ENCODE data around the gene MYBPHL. TPM values are rescaled to one million over a fixed set of nuclear protein-coding genes. Genes with fewer than 3 reads are reported as not detected.

MYBPHL gene
- total RNA-seq, 4 donors from 2014 or later: 0.46 TPM; not detected in 3

DNA sequence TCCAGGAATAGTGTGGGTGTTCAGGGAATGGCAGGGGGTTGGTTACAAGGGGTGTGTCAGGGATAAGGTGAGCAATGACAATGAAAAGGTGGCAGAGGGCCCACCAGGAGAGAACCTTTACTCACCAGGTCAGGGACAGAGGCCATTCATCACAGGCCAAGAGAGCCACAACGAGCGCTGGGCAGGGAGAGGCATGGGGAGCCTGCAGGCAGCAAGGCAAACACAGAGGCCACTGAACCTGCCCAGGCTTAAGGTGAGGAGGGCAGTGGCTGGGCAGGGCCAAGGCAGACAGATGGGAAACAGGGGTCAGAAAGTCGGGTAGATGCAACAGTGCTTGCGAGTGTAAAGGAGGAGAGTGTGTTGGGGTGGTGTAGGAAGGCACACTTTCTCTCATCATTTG, 28.3 kb upstream of the MYBPHL start:
- WGBS, 2 donors (ENCODE audit: low coverage in 1 of 2): 68 to 83% methylated on average over 3 to 4 of the region's 4 CpGs
- no peak overlapping the region for H3K4me3 ChIP-seq
- TF ChIP-seq EP300 (IDR thresholded peaks at IDR 0.05): no peak
- no peak for TF ChIP-seq POLR2AphosphoS5 (IDR thresholded peaks at IDR 0.05)
- no peak for TF ChIP-seq POLR2A (IDR thresholded peaks at IDR 0.05)
- no peak for TF ChIP-seq CTCF (IDR thresholded peaks at IDR 0.05)
- peaks cover 0 to 21% (median 0%) of the 10 kb centered on the region in 3 donors for H3K9me3 ChIP-seq
- no peak for ATAC-seq
- peaks cover 3 to 100% of the 10 kb centered on the region in 2 donors for H3K36me3 ChIP-seq
- H3K27ac ChIP-seq: no peak overlapping the region
- no peaks in the 10 kb centered on the region for H3K4me1 ChIP-seq
- no peaks in the 10 kb centered on the region for H3K27me3 ChIP-seq

GRCh38 chr1:109331113-109331512, 24.3 kb upstream of the MYBPHL start:
- Histone ChIP-seq H3K4me3 (no peak overlapping the region), H3K9me3 (peaks cover 0 to 21% (median 0%) of the 10 kb centered on the region in 3 donors), H3K27ac (no peak overlapping the region), H3K36me3 (peaks cover 9 to 97% of the 10 kb centered on the region in 2 donors), H3K4me1 (no peaks in the 10 kb centered on the region), H3K27me3 (no peaks in the 10 kb centered on the region)
- ATAC-seq: no peak
- TF ChIP-seq EP300 (IDR thresholded peaks at IDR 0.05) (no peak), POLR2AphosphoS5 (IDR thresholded peaks at IDR 0.05) (no peak), CTCF (IDR thresholded peaks at IDR 0.05) (no peak), POLR2A (IDR thresholded peaks at IDR 0.05) (no peak)

- ATAC-seq: no peak
- Histone ChIP-seq H3K9me3 (peaks cover 0 to 15% (median 0%) of the 10 kb centered on the region in 3 donors), H3K27ac (no peak overlapping the region), H3K27me3 (no peaks in the 10 kb centered on the region), H3K4me1 (no peaks in the 10 kb centered on the region), H3K36me3 (peaks cover 20 to 97% of the 10 kb centered on the region in 2 donors), H3K4me3 (no peak overlapping the region)
- whole genome bisulfite sequencing, 2 donors (ENCODE audit: low coverage in 1 of 2): 63 to 66% methylated on average over 5 of the region's 5 CpGs
- TF ChIP-seq POLR2AphosphoS5 (IDR thresholded peaks at IDR 0.05) (no peak), POLR2A (IDR thresholded peaks at IDR 0.05) (no peak), EP300 (IDR thresholded peaks at IDR 0.05) (no peak), CTCF (IDR thresholded peaks at IDR 0.05) (no peak)
Observed at GRCh38 chr1:109327285-109327684, 20.5 kb upstream of the MYBPHL start.

GRCh38 chr1:109322974-109323373, 16.2 kb upstream of the MYBPHL start:
- ATAC-seq: no peak
- Histone ChIP-seq H3K4me3 (no peak overlapping the region), H3K27ac (no peak overlapping the region), H3K4me1 (no peaks in the 10 kb centered on the region), H3K9me3 (no peaks in the 10 kb centered on the region), H3K36me3 (peaks cover 17 to 97% of the 10 kb centered on the region in 2 donors), H3K27me3 (no peaks in the 10 kb centered on the region)
- TF ChIP-seq POLR2A (IDR thresholded peaks at IDR 0.05) (no peak), CTCF (IDR thresholded peaks at IDR 0.05) (no peak), EP300 (IDR thresholded peaks at IDR 0.05) (no peak), POLR2AphosphoS5 (IDR thresholded peaks at IDR 0.05) (no peak)
- WGBS, 2 donors (ENCODE audit: low coverage in 1 of 2): 93 to 94% methylated on average over 3 to 5 of the region's 6 CpGs

DNA sequence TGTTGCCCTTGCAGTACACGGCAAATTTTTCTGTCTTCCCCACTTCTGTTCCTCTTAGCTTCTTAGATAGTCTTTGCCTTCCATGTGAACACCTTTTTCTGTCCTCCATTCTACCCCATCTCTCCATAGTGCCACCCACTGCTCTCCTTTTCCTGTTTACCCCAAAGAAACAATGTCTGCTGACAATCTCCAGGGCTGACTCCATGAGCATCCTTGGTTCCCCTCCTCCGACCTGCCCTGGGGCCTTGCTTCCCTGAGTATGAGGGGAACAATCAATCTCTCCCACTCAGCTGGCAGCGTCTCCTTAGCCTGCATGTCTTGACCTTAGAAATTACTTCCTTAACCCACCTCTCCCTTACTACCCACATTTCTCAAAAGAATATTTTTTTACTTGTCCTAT, 12.3 kb upstream of the MYBPHL start:
- ATAC-seq: no peak
- Histone ChIP-seq H3K4me3 (no peak overlapping the region), H3K27me3 (no peaks in the 10 kb centered on the region), H3K4me1 (peaks cover 0 to 11% (median 0%) of the 10 kb centered on the region in 3 donors), H3K27ac (no peak overlapping the region), H3K9me3 (no peaks in the 10 kb centered on the region), H3K36me3 (peaks cover 10 to 100% of the 10 kb centered on the region in 2 donors)
- WGBS, 2 donors (ENCODE audit: low coverage in 1 of 2): 84 to 87% methylated on average over 3 of the region's 3 CpGs
- TF ChIP-seq CTCF (IDR thresholded peaks at IDR 0.05) (no peak), POLR2AphosphoS5 (IDR thresholded peaks at IDR 0.05) (no peak), POLR2A (IDR thresholded peaks at IDR 0.05) (no peak), EP300 (IDR thresholded peaks at IDR 0.05) (no peak)
